Chondrocyte (in vitro differentiated cells): ENCODE data around the gene S100P. TPM values are rescaled to one million over a fixed set of nuclear protein-coding genes. Genes with fewer than 3 reads are reported as not detected.

Experiments used
- DNase-seq: peaks from one replicate; pipeline ENCODE4 v3.0.0; 2021; ENCODE audit warnings: mixed read lengths, low spot score
- H3K27ac Mint-ChIP-seq: one replicate; pipeline ENCODE4 v1.8.0; 2021; ENCODE audit warnings: mild to moderate bottlenecking, moderate library complexity, mixed read lengths; ENCODE audit not compliant: unreplicated experiment
- H3K27me3 Mint-ChIP-seq: 2 replicates; pipeline ENCODE4 v1.8.0; 2021; ENCODE audit warnings: low read depth, mixed read lengths
- H3K36me3 Mint-ChIP-seq: 2 replicates; pipeline ENCODE4 v1.8.0; 2021; ENCODE audit warnings: low read depth, mixed read lengths
- H3K4me1 Mint-ChIP-seq: 2 replicates; pipeline ENCODE4 v1.8.0; 2021; ENCODE audit warnings: low read depth, mild to moderate bottlenecking, mixed read lengths
- H3K4me3 Mint-ChIP-seq: one replicate; pipeline ENCODE4 v1.8.0; 2021; ENCODE audit warnings: mild to moderate bottlenecking, moderate library complexity, mixed read lengths; ENCODE audit not compliant: unreplicated experiment
- H3K9me3 Mint-ChIP-seq: 2 replicates; pipeline ENCODE4 v1.8.0; 2021; ENCODE audit warnings: low read depth, mixed read lengths
- CTCF ChIP-seq: fragments of 200-600 bp; sonication (generic); IDR thresholded peaks from 2 replicates; pipeline ENCODE4 v1.5.0; 2021; ENCODE audit warnings: antibody characterized with exemption, mild to moderate bottlenecking, moderate library complexity
- total RNA-seq: library from RNA; stranded (reverse); gene quantifications from 3 replicates; pipeline ENCODE4 v1.2.1, GENCODE V29; 2021

Gene S100P
- total RNA-seq, 1 donor from 2014 or later: 0.95 TPM

GRCh38 chr4:6709230-6710114, 15.8 kb downstream of the S100P start, which contains the start of gene MRFAP1L1:
Gene MRFAP1L1 (minus strand): TSS chr4:6709865. CDS start chr4:6709629, 236 bp downstream.
- DNase-seq: peak; percentile 98
- Mint-ChIP-seq H3K4me1 (peaks cover 48% of the 10 kb centered on the region), H3K9me3 (no peaks in the 10 kb centered on the region), H3K27me3 (peaks cover 3% of the 10 kb centered on the region), H3K27ac (peak within 1 kb of the TSS; percentile 94), H3K4me3 (peak within 1 kb of the TSS; percentile 97), H3K36me3 (peaks cover 11% of the 10 kb centered on the region)
- TF ChIP-seq CTCF: peak; percentile 54

GRCh38 chr4:6710282-6710681, 16.6 kb downstream of the S100P start:
- Mint-ChIP-seq H3K36me3 (peaks cover 10% of the 10 kb centered on the region), H3K4me1 (peaks cover 47% of the 10 kb centered on the region), H3K4me3 (peak overlapping the region; percentile 97), H3K27ac (peak overlapping the region; percentile 94), H3K9me3 (no peaks in the 10 kb centered on the region), H3K27me3 (peaks cover 3% of the 10 kb centered on the region)
- no peak for DNase-seq
- TF ChIP-seq CTCF: no peak

GRCh38 chr4:6710996-6711395, 17.3 kb downstream of the S100P start:
- no peak overlapping the region for H3K4me3 Mint-ChIP-seq
- H3K9me3 Mint-ChIP-seq: no peaks in the 10 kb centered on the region
- peaks cover 3% of the 10 kb centered on the region for H3K27me3 Mint-ChIP-seq
- no peak overlapping the region for H3K27ac Mint-ChIP-seq
- H3K36me3 Mint-ChIP-seq: peaks cover 9% of the 10 kb centered on the region
- TF ChIP-seq CTCF: no peak
- no peak for DNase-seq
- H3K4me1 Mint-ChIP-seq: peaks cover 46% of the 10 kb centered on the region

GRCh38 chr4:6714954-6715353, 21.3 kb downstream of the S100P start:
- H3K27me3 Mint-ChIP-seq: peaks cover 3% of the 10 kb centered on the region
- H3K4me1 Mint-ChIP-seq: peaks cover 37% of the 10 kb centered on the region
- no peak for TF ChIP-seq CTCF
- H3K27ac Mint-ChIP-seq: no peak overlapping the region
- H3K36me3 Mint-ChIP-seq: no peaks in the 10 kb centered on the region
- no peaks in the 10 kb centered on the region for H3K9me3 Mint-ChIP-seq
- no peak for DNase-seq
- no peak overlapping the region for H3K4me3 Mint-ChIP-seq

- Mint-ChIP-seq H3K9me3 (no peaks in the 10 kb centered on the region), H3K27ac (peak overlapping the region; percentile 93), H3K4me1 (peaks cover 38% of the 10 kb centered on the region), H3K4me3 (peak overlapping the region; percentile 87), H3K36me3 (no peaks in the 10 kb centered on the region), H3K27me3 (peaks cover 3% of the 10 kb centered on the region)
- TF ChIP-seq CTCF: no peak
- DNase-seq: no peak
These were observed 22.0 kb downstream of the S100P start for GRCh38 chr4:6715704-6716017.
